GM18858 (cell line): ENCODE data around the gene ULK2.

Experiments used
- ATAC-seq: cut with Tn5 transposase; IDR thresholded peaks from one replicate; pipeline ENCODE4 v1.9.1; 2021; ENCODE audit not compliant: unreplicated experiment

Gene ULK2

GRCh38 chr17:19728084-19728495 lies 139.6 kb downstream of the ULK2 start:
- ATAC-seq = no peak

DNA sequence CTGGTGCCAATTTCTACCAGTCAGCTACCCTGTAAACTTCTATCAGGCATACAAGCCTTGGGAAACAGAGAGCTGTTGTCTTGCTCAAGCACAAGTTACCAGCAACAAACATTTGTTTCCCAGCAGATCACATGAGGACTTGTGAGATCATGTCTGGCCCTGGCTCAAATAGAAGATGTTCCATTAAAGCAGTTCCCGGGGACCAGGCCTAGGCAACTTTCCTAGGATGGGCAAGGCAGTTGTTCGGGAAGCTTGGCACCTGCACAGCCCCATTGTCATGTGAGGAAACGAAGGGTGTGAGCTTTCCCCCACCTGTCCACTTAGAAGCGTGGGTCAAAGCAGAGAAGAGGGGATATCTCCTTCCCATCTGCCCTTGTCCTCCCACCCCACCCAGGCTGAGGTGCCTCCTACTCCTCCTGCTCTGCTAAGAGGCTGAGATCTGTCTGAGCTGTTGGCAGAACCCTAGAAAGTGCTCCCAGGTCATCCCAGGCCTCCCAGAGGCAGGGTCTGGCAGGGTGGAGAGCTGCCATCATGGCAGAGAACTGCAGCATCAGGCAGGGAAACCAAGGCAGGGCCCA lies 140.1 kb downstream of the ULK2 start:
- ATAC-seq = no peak

- no peak for ATAC-seq
These were observed 140.9 kb downstream of the ULK2 start for GRCh38 chr17:19726631-19727376.

DNA sequence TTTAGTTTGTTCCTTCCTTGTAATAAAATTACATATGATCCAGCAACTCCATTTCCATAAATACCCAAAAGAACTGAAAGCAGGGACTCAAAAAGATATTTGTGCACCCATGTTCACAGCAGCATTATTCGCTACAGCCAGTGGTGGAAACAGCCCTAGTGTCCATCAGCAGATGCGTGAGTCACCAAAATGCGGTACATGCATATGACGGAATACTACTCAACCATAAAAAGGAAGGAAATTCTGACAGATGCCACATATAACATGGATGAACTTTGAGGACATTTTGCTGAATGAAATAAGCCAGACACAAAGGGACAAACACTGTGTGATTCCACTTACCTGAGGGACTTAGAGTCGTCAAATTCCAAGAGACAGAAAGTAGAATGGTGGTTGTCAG lies 142.2 kb downstream of the ULK2 start:
- no peak for ATAC-seq

GRCh38 chr17:19724501-19725420 lies 143.0 kb downstream of the ULK2 start:
- ATAC-seq = no peak

DNA sequence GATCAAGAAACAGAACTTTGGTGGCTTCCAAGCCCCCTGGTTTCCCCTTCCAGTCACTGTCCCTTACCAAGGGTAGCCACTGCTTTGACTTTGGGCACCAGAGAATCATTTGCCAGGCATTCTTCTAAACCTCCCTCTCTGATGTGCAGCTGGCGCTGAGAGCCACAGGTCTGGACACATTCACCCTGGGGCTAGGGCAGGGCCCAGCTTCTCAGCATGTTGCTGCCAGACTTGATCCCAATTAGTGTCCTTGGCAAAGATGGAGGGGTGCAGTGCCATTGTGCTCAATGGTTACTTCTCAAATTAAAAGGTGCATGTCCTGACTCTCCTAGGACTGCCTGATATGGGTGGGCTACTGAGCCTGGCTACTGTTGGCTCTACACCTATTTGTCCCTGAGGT lies 143.8 kb downstream of the ULK2 start:
- no peak for ATAC-seq
